Skeletal muscle tissue (tissue), 5 donors: ENCODE results near the gene DESI1. TPM values are rescaled to one million over a fixed set of nuclear protein-coding genes. Genes with fewer than 3 reads are reported as not detected.

ENCODE experiments used
- H3K27ac ChIP-seq: one replicate; pipeline ENCODE4 v1.7.0; 2013; ENCODE audit warnings: mild to moderate bottlenecking, low read depth, low read length, inconsistent platforms
- H3K27me3 ChIP-seq, 3 donors: one replicate each; pipeline ENCODE4 v1.7.0; 2013; ENCODE audit warnings: low read length in 3 of 3; ENCODE audit not compliant: control insufficient read depth in 3 of 3, insufficient read depth in 3 of 3
- H3K36me3 ChIP-seq, 3 donors: one replicate each; pipeline ENCODE4 v1.7.0; 2013; ENCODE audit warnings: low read length in 3 of 3; ENCODE audit not compliant: control insufficient read depth in 3 of 3, insufficient read depth in 3 of 3
- H3K4me1 ChIP-seq, 3 donors: one replicate each; pipeline ENCODE4 v1.7.0; 2013; ENCODE audit warnings: low read length in 3 of 3, mild to moderate bottlenecking in 3 of 3; ENCODE audit not compliant: control insufficient read depth in 3 of 3, insufficient read depth in 3 of 3
- H3K4me3 ChIP-seq, 3 donors: one replicate each; pipeline ENCODE4 v1.7.0; 2013; ENCODE audit warnings: low read length in 3 of 3
- H3K9ac ChIP-seq, 3 donors: one replicate each; pipeline ENCODE4 v1.7.0; 2013; ENCODE audit warnings: low read length in 3 of 3, mild to moderate bottlenecking in 3 of 3, moderate library complexity in 2 of 3, low read depth in 1 of 3
- H3K9me3 ChIP-seq, 3 donors: one replicate each; pipeline ENCODE4 v1.7.0; 2013; ENCODE audit warnings: low read length in 3 of 3; ENCODE audit not compliant: control insufficient read depth in 3 of 3
- small RNA-seq: library from RNA; depleted of rRNA; stranded (forward); fragments of <200 nt; gene quantifications from one replicate; pipeline ENCODE3, GENCODE V24; 2014
- total RNA-seq: library from RNA; depleted of rRNA; stranded (reverse); fragments of >200 nt; gene quantifications from one replicate; pipeline ENCODE4 v1.2.3, GENCODE V29; 2014
- donor health status: Osteomylitis.

The DESI1 gene
- total RNA-seq, 1 donor from 2014 or later, result 5.7 TPM

DNA sequence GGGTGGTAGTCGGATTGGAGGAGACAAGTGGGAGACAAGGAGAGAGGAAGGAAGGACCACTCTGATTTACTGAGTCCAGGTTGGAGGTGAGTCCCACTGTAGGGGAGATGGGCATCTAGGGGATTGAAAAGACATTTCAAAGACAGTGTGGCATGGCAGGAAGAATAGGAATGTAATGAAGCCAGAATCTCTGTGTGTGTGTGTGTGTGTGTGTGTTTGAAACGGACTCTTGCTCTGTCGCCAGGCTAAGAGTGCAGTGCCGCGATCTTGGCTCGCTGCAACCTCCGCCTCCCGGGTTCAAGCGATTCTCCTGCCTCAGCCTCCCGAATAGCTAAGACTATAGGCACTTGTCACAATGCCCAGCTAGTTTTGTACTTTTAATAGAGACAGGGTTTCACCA, 64.3 kb downstream of the DESI1 start:
- Histone ChIP-seq H3K36me3 (no peaks in the 10 kb centered on the region), H3K9ac (no peak overlapping the region), H3K4me3 (no peak overlapping the region), H3K27me3 (peaks cover 3 to 29% (median 7%) of the 10 kb centered on the region in 3 donors), H3K4me1 (peaks cover 0 to 8% (median 3%) of the 10 kb centered on the region in 3 donors), H3K9me3 (no peaks in the 10 kb centered on the region), H3K27ac (no peak overlapping the region)

DNA sequence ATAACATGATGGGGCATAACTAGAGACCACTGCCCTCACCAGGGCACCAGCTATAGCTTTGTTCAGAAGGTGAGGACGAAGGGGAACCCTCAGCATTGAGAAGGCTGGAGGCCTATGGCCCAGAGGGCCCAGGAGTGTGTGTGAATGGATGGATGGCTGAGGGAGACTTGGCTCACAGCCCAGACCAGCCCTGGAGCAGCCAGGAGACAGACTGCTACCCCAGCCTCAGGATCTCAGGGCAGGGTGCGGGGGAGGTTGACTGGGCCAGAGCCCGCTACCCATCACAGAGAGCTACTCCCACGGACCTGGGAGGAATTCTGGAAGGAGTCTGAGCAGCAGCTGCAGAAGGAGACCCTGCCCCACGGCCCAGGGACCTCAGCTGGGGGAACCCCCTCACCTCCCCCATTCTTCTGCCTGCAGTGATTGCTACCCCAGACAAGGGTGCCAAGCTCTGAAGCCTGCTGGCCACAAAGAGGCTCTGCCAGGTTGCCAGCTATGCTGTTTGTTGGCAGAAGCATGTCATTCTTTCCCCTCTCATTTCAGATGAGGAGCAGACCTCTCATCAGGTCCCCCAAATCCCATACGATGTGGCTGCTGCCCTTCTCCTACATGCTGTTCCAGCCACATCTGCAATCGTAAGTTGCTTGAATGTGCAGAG, 65.4 kb downstream of the DESI1 start:
- Histone ChIP-seq H3K9me3 (no peaks in the 10 kb centered on the region), H3K27ac (no peak overlapping the region)

DNA sequence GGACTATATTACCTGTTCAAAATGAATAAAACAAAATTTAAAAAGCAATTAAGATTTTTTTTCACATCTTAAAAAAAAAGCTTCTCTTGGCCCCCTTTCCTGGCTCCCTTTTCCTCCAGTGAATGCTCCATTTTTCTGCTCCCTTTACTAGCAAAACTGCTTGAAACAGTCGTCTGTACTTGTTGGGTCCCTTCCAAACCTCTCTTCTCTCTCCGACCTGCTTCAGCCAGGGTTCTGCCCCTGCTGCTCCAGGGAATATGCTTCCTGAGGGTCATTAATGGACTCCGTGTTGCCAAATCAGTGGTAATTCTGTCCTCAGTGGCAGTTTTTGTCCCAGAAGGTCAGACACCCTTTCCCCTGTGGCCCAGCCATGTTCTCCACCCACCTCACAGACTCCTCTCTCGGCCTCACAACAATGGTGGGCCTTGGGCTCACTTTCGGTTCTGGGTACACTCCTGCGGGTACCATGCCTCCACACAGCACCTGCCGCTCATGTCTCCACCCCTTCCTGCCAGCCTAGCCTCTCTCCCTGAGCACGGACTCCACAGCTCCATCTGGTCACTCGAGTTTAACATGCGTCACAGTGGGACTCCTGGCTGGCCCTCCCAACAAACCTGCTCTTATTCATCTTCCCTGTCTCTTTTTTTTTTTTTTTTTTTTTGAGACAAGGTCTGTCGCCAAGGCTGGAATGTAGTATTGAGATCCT, 68.8 kb downstream of the DESI1 start:
- Histone ChIP-seq H3K9me3 (no peaks in the 10 kb centered on the region), H3K27ac (no peak overlapping the region), H3K4me3 (no peak overlapping the region), H3K36me3 (no peaks in the 10 kb centered on the region), H3K27me3 (peaks cover 0 to 9% (median 2%) of the 10 kb centered on the region in 3 donors), H3K9ac (peak overlapping the region in 1 of 3 donors; percentile 16), H3K4me1 (peaks cover 0 to 2% (median 0%) of the 10 kb centered on the region in 3 donors)

More for the DNA sequence above, 65.4 kb downstream of the DESI1 start:
- no peak overlapping the region for H3K4me3 ChIP-seq
- H3K9ac ChIP-seq, result peak overlapping the region in 1 of 3 donors; percentile 25
- H3K4me1 ChIP-seq, result peaks cover 0 to 3% (median 0%) of the 10 kb centered on the region in 3 donors
- H3K27me3 ChIP-seq, result peaks cover 3 to 21% (median 7%) of the 10 kb centered on the region in 3 donors
- no peaks in the 10 kb centered on the region for H3K36me3 ChIP-seq

DNA sequence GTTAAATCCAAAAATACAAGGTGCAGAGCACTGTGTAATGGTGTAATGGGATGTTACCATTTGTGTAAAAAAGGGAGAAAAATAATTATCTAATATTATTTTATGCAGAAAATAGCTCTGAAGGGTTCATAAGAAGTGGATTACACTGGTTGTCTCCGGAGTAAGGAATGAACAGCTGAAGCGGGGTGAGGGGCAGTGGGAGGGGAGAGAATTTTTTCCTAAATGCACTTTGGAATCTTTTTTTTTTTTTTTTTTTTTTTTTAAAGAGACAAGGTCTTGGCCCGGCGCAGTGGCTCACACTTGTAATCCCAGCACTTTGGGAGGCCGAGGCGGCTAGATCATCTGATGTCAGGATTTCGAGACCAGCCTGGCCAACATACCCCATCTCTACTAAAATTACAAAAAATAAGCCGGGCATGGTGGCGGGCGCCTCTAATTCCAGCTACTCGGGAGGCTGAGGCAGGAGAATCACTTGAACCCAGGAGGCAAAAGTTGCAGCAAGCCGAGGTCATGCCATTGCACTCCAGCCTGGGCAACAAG, 69.8 kb downstream of the DESI1 start:
- no peak overlapping the region for H3K9ac ChIP-seq
- no peak overlapping the region for H3K27ac ChIP-seq
- H3K9me3 ChIP-seq, result no peaks in the 10 kb centered on the region
- no peaks in the 10 kb centered on the region for H3K4me1 ChIP-seq
- no peak overlapping the region for H3K4me3 ChIP-seq
- no peaks in the 10 kb centered on the region for H3K36me3 ChIP-seq
- no peaks in the 10 kb centered on the region for H3K27me3 ChIP-seq

DNA sequence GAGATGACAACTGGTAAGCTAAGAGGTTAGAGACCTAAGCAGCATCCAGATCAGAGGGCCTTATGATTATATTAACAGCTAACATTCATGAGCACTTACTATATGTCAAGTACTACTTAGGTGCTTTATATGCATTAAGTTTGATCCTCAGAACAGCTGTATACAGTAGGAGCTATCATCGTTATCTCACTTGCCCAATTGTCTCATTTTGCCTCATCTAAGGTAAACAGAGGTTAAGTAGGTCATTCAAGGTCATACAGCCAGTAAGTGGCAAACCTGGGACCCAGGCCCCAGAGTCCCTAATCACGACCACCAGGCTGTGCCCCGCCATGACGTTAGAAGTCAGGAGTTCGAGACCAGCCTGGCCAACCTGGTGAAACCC, 72.0 kb downstream of the DESI1 start:
- H3K9ac ChIP-seq, result no peak overlapping the region
- H3K4me3 ChIP-seq, result no peak overlapping the region
- peaks cover 6 to 13% (median 7%) of the 10 kb centered on the region in 3 donors for H3K4me1 ChIP-seq
- H3K36me3 ChIP-seq, result no peaks in the 10 kb centered on the region
- H3K27me3 ChIP-seq, result no peaks in the 10 kb centered on the region
- H3K27ac ChIP-seq, result no peak overlapping the region
- H3K9me3 ChIP-seq, result no peaks in the 10 kb centered on the region

Small RNA genes lying within 50 kb of the gene (small RNA-seq; reads per million reads assigned to genes)
- gene RF00019, result not detected

Other genes with a start within 250 kb of the DESI1 start
- gene TEF, start 239.1 kb downstream of the DESI1 start, total RNA-seq, result 12.5 TPM
- gene TOB2, start 174.2 kb downstream of the DESI1 start, total RNA-seq, result 15.1 TPM
- gene PHF5A, start 152.4 kb downstream of the DESI1 start, total RNA-seq, result 43.8 TPM
- 110 TPM for gene ACO2, start 151.9 kb downstream of the DESI1 start, total RNA-seq
- gene POLR3H, start 76.6 kb downstream of the DESI1 start, total RNA-seq, result 12.0 TPM
- gene CSDC2, start 60.0 kb downstream of the DESI1 start, total RNA-seq, result 0.52 TPM
- 10.4 TPM for gene PMM1, start 31.2 kb downstream of the DESI1 start, total RNA-seq
- 287 TPM for gene XRCC6, start 252 bp upstream of the DESI1 start, total RNA-seq
- gene SNU13, start 67.8 kb upstream of the DESI1 start, total RNA-seq, result 57.4 TPM
- gene MEI1, start 78.5 kb upstream of the DESI1 start, total RNA-seq, result 3.1 TPM
- gene CCDC134, start 179.6 kb upstream of the DESI1 start, total RNA-seq, result 30.3 TPM
- gene SREBF2, start 212.1 kb upstream of the DESI1 start, total RNA-seq, result 20.9 TPM